ENCODE data around the gene RCVRN. TPM values are rescaled to one million over a fixed set of nuclear protein-coding genes. Genes with fewer than 3 reads are reported as not detected.

RCVRN gene
- total RNA-seq, 2 donors from 2014 or later = 0.14 TPM; not detected in 1

GRCh38 chr17:9918352-9918751 lies 13.3 kb upstream of the RCVRN start:
- H3K27me3 ChIP-seq (replicated peaks; ENCODE audit: insufficient read depth) = no peaks in the 10 kb centered on the region
- H3K9me3 ChIP-seq = no peaks in the 10 kb centered on the region
- no peak overlapping the region for H3K27ac ChIP-seq
- H3K4me3 ChIP-seq = no peak overlapping the region
- DNase-seq (ENCODE audit: low spot score) (no peak), ATAC-seq (ENCODE audit: insufficient number of reproducible peaks, low FRiP score, low read depth) (no peak)
- no peaks in the 10 kb centered on the region for H3K4me1 ChIP-seq (ENCODE audit: control insufficient read depth in 1 of 2, low read depth in 2 of 2)
- TF ChIP-seq, protein P1, sequence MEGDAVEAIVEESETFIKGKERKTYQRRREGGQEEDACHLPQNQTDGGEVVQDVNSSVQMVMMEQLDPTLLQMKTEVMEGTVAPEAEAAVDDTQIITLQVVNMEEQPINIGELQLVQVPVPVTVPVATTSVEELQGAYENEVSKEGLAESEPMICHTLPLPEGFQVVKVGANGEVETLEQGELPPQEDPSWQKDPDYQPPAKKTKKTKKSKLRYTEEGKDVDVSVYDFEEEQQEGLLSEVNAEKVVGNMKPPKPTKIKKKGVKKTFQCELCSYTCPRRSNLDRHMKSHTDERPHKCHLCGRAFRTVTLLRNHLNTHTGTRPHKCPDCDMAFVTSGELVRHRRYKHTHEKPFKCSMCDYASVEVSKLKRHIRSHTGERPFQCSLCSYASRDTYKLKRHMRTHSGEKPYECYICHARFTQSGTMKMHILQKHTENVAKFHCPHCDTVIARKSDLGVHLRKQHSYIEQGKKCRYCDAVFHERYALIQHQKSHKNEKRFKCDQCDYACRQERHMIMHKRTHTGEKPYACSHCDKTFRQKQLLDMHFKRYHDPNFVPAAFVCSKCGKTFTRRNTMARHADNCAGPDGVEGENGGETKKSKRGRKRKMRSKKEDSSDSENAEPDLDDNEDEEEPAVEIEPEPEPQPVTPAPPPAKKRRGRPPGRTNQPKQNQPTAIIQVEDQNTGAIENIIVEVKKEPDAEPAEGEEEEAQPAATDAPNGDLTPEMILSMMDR (IDR thresholded peaks at IDR 0.05) = no peak
- H3K36me3 ChIP-seq = no peaks in the 10 kb centered on the region

DNA sequence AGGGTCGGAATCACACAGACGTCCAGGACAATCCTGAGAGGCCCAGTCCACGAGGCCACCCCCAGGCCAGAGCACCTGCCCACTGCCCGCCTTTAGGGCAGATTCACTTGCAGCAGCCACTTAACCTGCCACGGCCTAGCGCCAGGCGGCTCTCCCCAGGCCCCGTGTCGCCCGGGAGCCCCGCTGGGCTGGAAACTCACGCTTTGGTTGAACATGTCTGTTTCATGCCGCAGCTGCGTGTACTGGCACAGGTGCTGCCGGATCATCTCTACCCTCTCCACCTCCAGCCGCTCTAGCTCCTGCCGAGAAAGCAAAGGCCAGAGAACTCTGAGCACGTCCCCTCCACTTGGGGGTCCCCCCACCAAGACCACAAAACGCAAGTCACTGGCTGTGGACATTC lies 12.7 kb upstream of the RCVRN start:
- Histone ChIP-seq H3K4me1 (ENCODE audit: control insufficient read depth in 1 of 2, low read depth in 2 of 2) (no peaks in the 10 kb centered on the region), H3K27me3 (replicated peaks; ENCODE audit: insufficient read depth) (no peaks in the 10 kb centered on the region), H3K36me3 (no peaks in the 10 kb centered on the region), H3K9me3 (no peaks in the 10 kb centered on the region), H3K27ac (no peak overlapping the region), H3K4me3 (no peak overlapping the region)
- TF ChIP-seq, protein P1 (IDR thresholded peaks at IDR 0.05) = no peak
- DNase-seq (ENCODE audit: low spot score) (no peak), ATAC-seq (ENCODE audit: insufficient number of reproducible peaks, low FRiP score, low read depth) (no peak)

GRCh38 chr17:9917131-9917530 lies 12.1 kb upstream of the RCVRN start:
- H3K4me3 ChIP-seq = no peak overlapping the region
- ATAC-seq (ENCODE audit: insufficient number of reproducible peaks, low FRiP score, low read depth) (no peak), DNase-seq (ENCODE audit: low spot score) (no peak)
- no peak overlapping the region for H3K27ac ChIP-seq
- no peaks in the 10 kb centered on the region for H3K9me3 ChIP-seq
- TF ChIP-seq, protein P1 (IDR thresholded peaks at IDR 0.05) = no peak
- H3K27me3 ChIP-seq (replicated peaks; ENCODE audit: insufficient read depth) = no peaks in the 10 kb centered on the region
- no peaks in the 10 kb centered on the region for H3K4me1 ChIP-seq (ENCODE audit: control insufficient read depth in 1 of 2, low read depth in 2 of 2)
- H3K36me3 ChIP-seq = no peaks in the 10 kb centered on the region

GRCh38 chr17:9916108-9916507 lies 11.0 kb upstream of the RCVRN start:
- ATAC-seq (ENCODE audit: insufficient number of reproducible peaks, low FRiP score, low read depth) (no peak), DNase-seq (ENCODE audit: low spot score) (no peak)
- TF ChIP-seq, protein P1 (IDR thresholded peaks at IDR 0.05) = no peak
- Histone ChIP-seq H3K4me3 (no peak overlapping the region), H3K36me3 (no peaks in the 10 kb centered on the region), H3K4me1 (ENCODE audit: control insufficient read depth in 1 of 2, low read depth in 2 of 2) (no peaks in the 10 kb centered on the region), H3K27me3 (replicated peaks; ENCODE audit: insufficient read depth) (no peaks in the 10 kb centered on the region), H3K9me3 (no peaks in the 10 kb centered on the region), H3K27ac (no peak overlapping the region)

DNA sequence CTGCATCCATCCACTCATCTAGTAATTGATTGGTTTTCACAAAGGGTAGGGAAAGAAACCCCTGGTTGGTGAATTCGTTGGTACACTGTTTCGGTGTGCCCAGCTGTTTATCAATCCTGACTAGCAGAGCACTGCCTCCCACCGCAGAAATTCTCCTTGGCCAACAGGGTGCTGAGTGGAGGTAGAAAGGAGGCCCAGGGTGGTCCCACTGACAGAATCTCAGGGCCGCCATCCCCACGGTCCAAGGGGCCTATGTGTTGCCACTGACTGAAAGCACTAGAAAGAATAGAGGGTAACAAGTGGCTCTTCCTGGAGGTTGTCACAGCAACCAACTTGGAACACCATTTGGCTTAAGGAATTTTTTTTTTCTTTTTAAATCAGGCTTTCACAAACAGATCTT lies 8.4 kb upstream of the RCVRN start:
- no peaks in the 10 kb centered on the region for H3K9me3 ChIP-seq
- no peak overlapping the region for H3K27ac ChIP-seq
- no peaks in the 10 kb centered on the region for H3K4me1 ChIP-seq (ENCODE audit: control insufficient read depth in 1 of 2, low read depth in 2 of 2)
- TF ChIP-seq, protein P1 (IDR thresholded peaks at IDR 0.05) = no peak
- H3K27me3 ChIP-seq (replicated peaks; ENCODE audit: insufficient read depth) = no peaks in the 10 kb centered on the region
- DNase-seq (ENCODE audit: low spot score) = no peak
- no peak for ATAC-seq (ENCODE audit: insufficient number of reproducible peaks, low FRiP score, low read depth)
- no peaks in the 10 kb centered on the region for H3K36me3 ChIP-seq
- H3K4me3 ChIP-seq = no peak overlapping the region

Measured in thoracic aorta (tissue), 2 donors.